Left lobe of liver (tissue), 1 donor: ENCODE results near the gene KCNAB1. TPM values are rescaled to one million over a fixed set of nuclear protein-coding genes. Genes with fewer than 3 reads are reported as not detected.

ENCODE experiments used
- total RNA-seq: library from RNA; stranded (reverse); gene quantifications from one replicate; pipeline ENCODE4 v1.2.1, GENCODE V29; 2021
- donor health status: DM: no; HTN: yes; CAD: no.

The KCNAB1 gene
- total RNA-seq, 1 donor from 2014 or later: 0.23 TPM

Other genes with a start within 250 kb of the KCNAB1 start
- 14.6 TPM for gene GMPS, start 249.9 kb upstream of the KCNAB1 start, total RNA-seq